Stimulated activated CD8-positive, alpha-beta memory T cell treated with anti-CD3 and anti-CD28 coated beads, Interleukin-4, amount 100 ng/mL, for 1 hour (primary cell): Measurements from ENCODE around the gene NEURL1.
"Not testable (repeated sequence)": the region's sequence is repeated elsewhere in the genome, so short reads cannot be mapped to it uniquely, and the experiment has no call there.

ENCODE experiments used
- DNase-seq, 2 donors: peaks; one replicate each; pipeline ENCODE4 v3.0.0-alpha.2; 2020; ENCODE audit warnings: low read depth in 2 of 2, low spot score in 1 of 2

Gene NEURL1

GRCh38 chr10:103620891-103621782 is 127.6 kb downstream of the NEURL1 start:
- DNase-seq: no peak

GRCh38 chr10:103621783-103622125 is 128.2 kb downstream of the NEURL1 start:
- no peak for DNase-seq

- no peak for DNase-seq
These were observed 128.8 kb downstream of the NEURL1 start for GRCh38 chr10:103622286-103622685.

GRCh38 chr10:103622935-103623574 is 129.6 kb downstream of the NEURL1 start:
- no peak for DNase-seq

- DNase-seq: no peak
These were observed 132.7 kb downstream of the NEURL1 start for GRCh38 chr10:103626178-103626577.

- no peak for DNase-seq
These were observed 133.8 kb downstream of the NEURL1 start for GRCh38 chr10:103627111-103627892.

GRCh38 chr10:103627893-103628292 is 134.4 kb downstream of the NEURL1 start:
- DNase-seq: no peak

GRCh38 chr10:103629581-103629980 is 136.1 kb downstream of the NEURL1 start:
- DNase-seq: no peak

GRCh38 chr10:103630156-103630555 is 136.7 kb downstream of the NEURL1 start:
- DNase-seq: no peak

- DNase-seq: no peak
These were observed 138.7 kb downstream of the NEURL1 start for GRCh38 chr10:103632247-103632642.

- not testable (repeated sequence) for DNase-seq
These were observed 139.4 kb downstream of the NEURL1 start for GRCh38 chr10:103632871-103633270.

GRCh38 chr10:103633846-103634245 is 140.3 kb downstream of the NEURL1 start:
- no peak for DNase-seq

GRCh38 chr10:103635580-103635979 is 142.1 kb downstream of the NEURL1 start:
- DNase-seq: no peak

GRCh38 chr10:103636492-103636891 is 143.0 kb downstream of the NEURL1 start:
- no peak for DNase-seq

GRCh38 chr10:103637011-103637410 is 143.5 kb downstream of the NEURL1 start:
- no peak for DNase-seq

GRCh38 chr10:103637927-103638557 is 144.5 kb downstream of the NEURL1 start:
- DNase-seq: no peak

GRCh38 chr10:103638948-103639347 is 145.4 kb downstream of the NEURL1 start:
- no peak for DNase-seq

- DNase-seq: no peak
These were observed 147.1 kb downstream of the NEURL1 start for GRCh38 chr10:103640436-103641181.

- no peak for DNase-seq
These were observed 147.8 kb downstream of the NEURL1 start for GRCh38 chr10:103641326-103641725.
